AG04449 (cell line): ENCODE results near the gene CRABP2.

Experiments
- CTCF ChIA-PET: fragments of 350-600 bp; formaldehyde crosslinking; extraction: SDS; loops from one replicate; lab custom pipeline; 2021; ENCODE audit warnings: antibody characterized with exemption; lab: Yijun Ruan, JAX
- POLR2A ChIA-PET: fragments of 400-600, 350-600 bp; formaldehyde crosslinking; extraction: SDS; loops from one replicate; lab custom pipeline; 2020; ENCODE audit warnings: antibody characterized with exemption, inconsistent platforms; lab: Yijun Ruan, JAX
- DNase-seq: peaks from one replicate; pipeline ENCODE4 v3.0.0-alpha.2; 2010; ENCODE audit warnings: low read depth, low spot score
- H3K4me3 ChIP-seq: 2 replicates; pipeline ENCODE4 v1.5.1; 2011; ENCODE audit warnings: low read depth, mild to moderate bottlenecking, control low read depth, low read length
- TF ChIP-seq, protein P1 (sequence below): IDR thresholded peaks from one replicate; pipeline ENCODE4 v1.5.1; 2011; ENCODE audit warnings: mild to moderate bottlenecking, moderate library complexity, low read length, control low read depth, inconsistent platforms; ENCODE audit not compliant: insufficient read depth; ENCODE audit errors: missing control alignments

CRABP2 gene

GRCh38 chr1:156693848-156694689 lies 11.3 kb downstream of the CRABP2 start:
- POLR2A ChIA-PET = interaction anchor here (0.7 kb wide), 1 partner anchor 9 kb away, joined by 4 read pairs; no protein-coding TSS in a partner anchor
- no peak overlapping the region for H3K4me3 ChIP-seq
- TF ChIP-seq, protein P1, sequence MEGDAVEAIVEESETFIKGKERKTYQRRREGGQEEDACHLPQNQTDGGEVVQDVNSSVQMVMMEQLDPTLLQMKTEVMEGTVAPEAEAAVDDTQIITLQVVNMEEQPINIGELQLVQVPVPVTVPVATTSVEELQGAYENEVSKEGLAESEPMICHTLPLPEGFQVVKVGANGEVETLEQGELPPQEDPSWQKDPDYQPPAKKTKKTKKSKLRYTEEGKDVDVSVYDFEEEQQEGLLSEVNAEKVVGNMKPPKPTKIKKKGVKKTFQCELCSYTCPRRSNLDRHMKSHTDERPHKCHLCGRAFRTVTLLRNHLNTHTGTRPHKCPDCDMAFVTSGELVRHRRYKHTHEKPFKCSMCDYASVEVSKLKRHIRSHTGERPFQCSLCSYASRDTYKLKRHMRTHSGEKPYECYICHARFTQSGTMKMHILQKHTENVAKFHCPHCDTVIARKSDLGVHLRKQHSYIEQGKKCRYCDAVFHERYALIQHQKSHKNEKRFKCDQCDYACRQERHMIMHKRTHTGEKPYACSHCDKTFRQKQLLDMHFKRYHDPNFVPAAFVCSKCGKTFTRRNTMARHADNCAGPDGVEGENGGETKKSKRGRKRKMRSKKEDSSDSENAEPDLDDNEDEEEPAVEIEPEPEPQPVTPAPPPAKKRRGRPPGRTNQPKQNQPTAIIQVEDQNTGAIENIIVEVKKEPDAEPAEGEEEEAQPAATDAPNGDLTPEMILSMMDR = no peak
- DNase-seq = no peak
- CTCF ChIA-PET = interaction anchor here (1.2 to 49.8 kb wide), 5 partner anchors 18 to 234 kb away, joined by 5 to 2951 read pairs (median 167); partner anchors contain the start of genes CRABP2, ISG20L2, METTL25B and NES

DNA sequence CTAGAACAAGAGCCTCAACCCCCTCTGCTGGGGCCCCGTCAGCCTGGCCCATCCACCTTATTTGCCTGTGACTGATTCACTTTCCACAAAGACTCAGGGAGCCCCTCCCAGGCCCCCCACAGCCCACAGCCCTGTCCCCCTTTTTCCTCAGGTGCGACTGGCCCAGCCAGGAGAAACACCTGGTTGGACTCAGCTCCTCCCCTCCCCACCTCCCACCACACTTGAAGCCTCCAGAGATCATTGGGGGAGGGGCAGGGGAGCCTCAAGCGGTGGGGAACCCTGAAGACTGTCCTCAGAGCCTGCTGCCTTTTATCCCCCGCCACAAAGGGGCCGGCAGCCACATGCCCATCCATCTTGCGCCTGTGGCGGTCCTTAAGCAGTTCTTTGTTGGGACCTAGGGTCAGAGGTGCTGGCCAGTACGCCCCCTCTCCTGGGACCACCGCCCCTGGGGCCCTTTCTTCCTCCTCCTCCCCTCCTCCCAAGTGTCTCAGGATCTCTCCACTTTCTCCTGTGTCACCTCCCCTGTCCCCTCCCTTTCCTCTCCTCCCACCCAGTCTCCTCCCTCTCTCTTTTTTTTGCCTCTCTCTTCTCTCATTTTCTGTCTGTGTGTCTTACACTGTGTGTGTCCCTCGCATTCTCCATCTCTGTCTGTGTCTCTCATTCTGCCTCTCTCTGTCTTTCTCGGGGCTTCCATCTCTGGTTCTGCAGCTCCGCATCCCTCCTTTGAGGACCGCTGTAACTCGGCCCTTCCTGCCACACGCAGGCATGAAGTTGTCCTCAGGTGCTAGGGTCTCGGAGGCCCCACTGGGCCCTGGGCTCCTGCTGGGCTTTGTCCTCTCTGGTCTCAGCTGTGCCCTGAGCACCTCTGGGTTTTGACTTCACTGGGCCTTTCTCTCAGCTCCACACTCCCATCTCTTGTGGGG lies 12.2 kb downstream of the CRABP2 start:
- POLR2A ChIA-PET = no interaction called here
- TF ChIP-seq, protein P1 = no peak
- no peak overlapping the region for H3K4me3 ChIP-seq
- no peak for DNase-seq
- CTCF ChIA-PET = interaction anchor here (1.8 to 49.8 kb wide), 7 partner anchors 17 to 196 kb away, joined by 11 to 2951 read pairs (median 217); partner anchors contain the start of genes CRABP2, INSRR, ISG20L2 and METTL25B

GRCh38 chr1:156692441-156692924 lies 12.9 kb downstream of the CRABP2 start:
- ChIA-PET POLR2A (interaction anchor here (2.0 kb wide), 1 partner anchor 13 kb away, joined by 8 read pairs; the partner anchor contains the start of gene CRABP2), CTCF (interaction anchor here (3.9 to 49.8 kb wide), 7 partner anchors 17 to 197 kb away, joined by 48 to 2951 read pairs (median 217); partner anchors contain the start of genes CRABP2, INSRR, ISG20L2 and METTL25B)
- TF ChIP-seq, protein P1 = no peak
- no peak overlapping the region for H3K4me3 ChIP-seq
- no peak for DNase-seq

- no peak for DNase-seq
- TF ChIP-seq, protein P1 = peak; percentile 21
- ChIA-PET CTCF (interaction anchor here (1.2 to 49.8 kb wide), 11 partner anchors 16 to 233 kb away, joined by 3 to 2951 read pairs (median 113); partner anchors contain the start of genes CRABP2, INSRR, ISG20L2 and LRRC71), POLR2A (interaction anchor here (2.0 kb wide), 1 partner anchor 14 kb away, joined by 8 read pairs; the partner anchor contains the start of gene CRABP2)
- no peak overlapping the region for H3K4me3 ChIP-seq
These were observed 13.5 kb downstream of the CRABP2 start for GRCh38 chr1:156691665-156692440.

- H3K4me3 ChIP-seq = no peak overlapping the region
- POLR2A ChIA-PET = interaction anchor here (2.0 to 2.7 kb wide), 2 partner anchors 14 to 35 kb away, joined by 8 to 19 read pairs; partner anchors contain the start of gene CRABP2
These were observed 14.2 kb downstream of the CRABP2 start for GRCh38 chr1:156691191-156691590.

More at GRCh38 chr1:156691191-156691590, 14.2 kb downstream of the CRABP2 start:
- TF ChIP-seq, protein P1 = no peak
- CTCF ChIA-PET = interaction anchor here (1.2 to 49.8 kb wide), 13 partner anchors 15 to 233 kb away, joined by 3 to 2951 read pairs (median 93); partner anchors contain the start of genes CRABP2, INSRR, ISG20L2 and LRRC71
- DNase-seq = no peak
